HS-27A (cell line): ENCODE results near the gene BORCS5.
"Not testable (repeated sequence)": the region's sequence is repeated elsewhere in the genome, so short reads cannot be mapped to it uniquely, and the experiment has no call there.

Experiments
- DNase-seq: peaks from one replicate; pipeline ENCODE4 v3.0.0-alpha.2; 2012; ENCODE audit warnings: low read depth, missing footprints

The BORCS5 gene

GRCh38 chr12:12465522-12465921 lies 108.6 kb downstream of the BORCS5 start:
- DNase-seq, result no peak

DNA sequence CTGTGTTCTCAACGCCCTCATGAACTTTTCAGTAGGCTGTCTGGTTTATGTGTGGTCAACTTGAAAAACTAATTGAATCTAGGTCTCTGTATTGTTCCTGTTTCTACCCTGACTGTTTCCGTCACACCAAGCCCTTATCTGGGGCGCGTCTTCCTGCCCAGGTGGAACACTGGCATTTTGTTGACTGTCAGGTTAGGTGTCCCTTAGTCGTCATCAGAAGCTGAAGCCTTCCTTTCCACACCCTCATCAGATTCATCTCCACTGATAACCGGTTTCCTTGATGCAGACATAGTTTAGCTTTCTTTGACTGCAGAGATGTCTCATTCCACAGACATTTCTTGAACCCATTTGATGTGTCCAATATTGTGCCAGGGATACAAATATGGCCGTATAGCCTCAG lies 109.3 kb downstream of the BORCS5 start:
- DNase-seq, result no peak

- no peak for DNase-seq
Measured at GRCh38 chr12:12467264-12467663, 110.4 kb downstream of the BORCS5 start.

- no peak for DNase-seq
Measured at GRCh38 chr12:12467688-12468261, 110.9 kb downstream of the BORCS5 start.

GRCh38 chr12:12468575-12468974 lies 111.7 kb downstream of the BORCS5 start:
- no peak for DNase-seq

GRCh38 chr12:12469386-12469785 lies 112.5 kb downstream of the BORCS5 start:
- DNase-seq, result no peak

- DNase-seq, result no peak
Measured at GRCh38 chr12:12470751-12471306, 114.0 kb downstream of the BORCS5 start.

DNA sequence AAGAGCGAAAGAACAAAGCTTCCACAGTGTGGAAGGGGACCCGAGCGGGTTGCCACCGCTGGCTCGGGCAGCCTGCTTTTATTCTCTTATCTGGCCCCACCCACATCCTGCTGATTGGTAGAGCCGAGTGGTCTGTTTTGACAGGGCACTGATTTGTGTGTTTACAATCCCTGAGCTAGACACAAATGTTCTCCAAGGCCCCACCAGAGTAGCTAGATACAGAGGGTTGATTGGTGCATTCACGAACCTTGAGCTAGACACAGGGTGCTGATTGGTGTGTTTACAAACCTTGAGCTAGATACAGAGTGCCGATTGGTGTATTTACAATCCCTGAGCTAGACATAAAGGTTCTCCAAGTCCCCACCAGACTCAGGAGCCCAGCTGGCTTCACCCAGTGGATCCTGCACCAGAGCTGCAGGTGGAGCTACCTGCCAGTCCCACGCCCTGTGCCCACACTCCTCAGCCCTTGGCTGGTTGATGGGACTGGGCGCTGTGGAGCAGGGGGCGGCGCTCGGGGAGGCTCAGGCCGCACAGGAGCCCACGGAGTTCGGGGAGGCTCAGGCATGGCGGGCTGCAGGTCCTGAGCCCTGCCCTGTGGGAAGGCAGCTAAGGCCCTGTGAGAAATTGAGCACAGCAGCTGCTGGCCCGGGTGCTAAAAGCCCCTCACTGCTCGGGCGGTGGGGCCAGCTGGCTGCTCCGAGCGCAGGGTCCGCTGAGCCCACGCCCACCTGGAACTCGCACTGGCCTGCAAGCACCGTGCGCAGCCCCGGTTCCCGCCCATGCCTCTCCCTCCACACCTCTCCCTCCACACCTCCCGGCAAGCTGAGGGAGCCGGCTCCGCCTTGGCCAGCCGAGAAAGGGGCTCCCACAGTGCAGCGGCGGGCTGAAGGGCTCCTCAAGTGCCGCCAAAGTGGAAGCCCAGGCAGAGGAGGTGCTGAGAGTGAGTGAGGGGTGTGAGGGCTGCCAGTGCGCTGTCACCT lies 115.4 kb downstream of the BORCS5 start:
- DNase-seq, result not testable (repeated sequence)

DNA sequence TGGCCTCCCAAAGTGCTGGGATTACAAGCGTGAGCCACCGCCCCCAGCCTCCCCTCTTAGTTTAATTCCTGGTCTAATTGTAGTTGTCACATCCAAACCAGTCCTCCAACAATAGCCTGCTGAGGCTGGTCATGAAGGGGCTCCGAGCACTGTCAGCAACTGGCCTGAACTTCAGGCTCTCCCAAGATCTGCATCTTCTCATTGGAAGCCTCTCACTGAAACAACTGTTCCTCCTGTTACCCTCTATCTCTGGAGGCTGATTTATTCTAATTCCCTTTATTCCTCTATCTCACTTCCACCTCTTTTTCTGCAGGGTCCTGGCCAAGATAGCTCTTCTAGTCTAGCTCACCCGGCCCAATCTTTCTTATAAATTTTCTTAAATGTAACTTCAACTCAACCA lies 116.3 kb downstream of the BORCS5 start:
- no peak for DNase-seq

DNA sequence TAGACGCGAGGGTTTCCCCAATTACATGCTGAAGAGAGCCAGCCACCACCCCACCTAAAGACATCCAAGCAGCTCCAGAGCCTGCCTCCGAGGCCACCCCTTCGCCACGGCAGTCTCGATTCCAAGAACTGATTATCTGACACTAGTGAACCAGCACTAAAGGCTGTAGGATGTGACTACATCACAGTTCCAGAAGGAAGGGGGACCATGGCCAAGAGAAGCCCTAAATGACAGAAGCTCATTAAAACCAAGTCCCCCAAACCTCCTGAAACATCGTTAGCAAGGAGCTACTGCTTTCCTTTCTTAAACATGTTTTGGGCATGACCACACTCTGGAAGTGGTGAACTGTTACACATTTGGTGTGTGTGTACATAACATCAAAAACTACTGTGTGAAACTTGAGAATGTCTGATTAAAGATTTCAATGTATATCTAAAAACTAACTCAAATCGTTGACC lies 117.6 kb downstream of the BORCS5 start:
- DNase-seq, result no peak

DNA sequence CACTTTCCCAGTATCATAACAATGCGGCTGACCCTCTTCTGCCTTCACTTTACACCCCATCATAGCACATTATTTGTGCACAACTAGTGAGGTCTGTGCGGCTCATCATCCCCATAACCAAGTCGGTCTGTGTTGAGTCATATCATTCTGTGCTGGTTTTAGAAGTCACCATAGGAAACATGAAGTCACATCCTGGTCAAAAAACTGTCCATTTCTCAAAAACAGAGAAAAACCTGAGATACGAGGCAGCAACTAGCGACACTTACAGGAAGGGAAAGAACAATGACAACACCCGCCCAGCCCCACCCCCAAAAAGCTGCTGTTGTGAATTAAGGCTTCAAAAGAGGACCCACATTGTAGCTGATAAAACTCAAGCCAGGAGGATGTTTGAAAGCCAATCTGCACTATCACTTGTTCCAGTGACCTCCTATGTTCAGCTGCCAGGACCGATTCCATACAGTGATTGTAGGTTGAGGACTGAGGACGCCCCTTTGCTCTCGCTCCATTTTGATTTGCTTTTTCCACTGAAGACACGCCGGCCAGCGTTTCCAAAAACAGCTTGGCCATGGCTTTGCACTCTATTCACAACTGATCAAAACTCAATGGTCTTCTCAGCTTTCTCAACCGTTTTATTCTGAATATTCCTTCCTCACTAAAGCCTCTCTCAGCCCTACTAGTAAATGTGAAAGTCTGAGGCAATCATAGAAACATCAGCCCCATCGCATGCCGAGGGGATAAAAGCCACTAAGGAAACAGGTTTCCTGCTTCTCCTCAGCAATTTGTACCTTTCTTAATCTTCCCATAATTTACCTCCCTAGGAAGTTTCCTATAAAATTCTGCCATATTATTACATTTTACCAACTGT lies 118.3 kb downstream of the BORCS5 start:
- DNase-seq, result no peak

- no peak for DNase-seq
Measured at GRCh38 chr12:12476857-12477531, 120.1 kb downstream of the BORCS5 start.

DNA sequence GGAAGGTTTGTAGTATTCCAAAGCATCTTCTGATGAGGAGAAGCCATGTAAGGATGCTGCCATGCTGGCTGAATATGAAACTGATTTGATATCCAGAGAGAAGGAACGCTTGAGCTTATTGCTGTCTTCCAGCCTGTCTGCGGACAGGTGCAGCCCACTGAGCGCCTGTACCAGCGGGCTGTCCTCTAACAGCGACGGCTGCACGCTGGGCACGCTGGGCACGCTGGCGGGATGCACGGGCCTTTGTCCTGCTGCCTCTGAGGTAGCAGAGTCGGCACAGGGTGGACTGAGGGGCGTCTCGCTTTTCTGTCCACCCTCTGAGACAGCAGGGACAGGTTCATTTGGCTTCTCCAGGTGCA lies 120.6 kb downstream of the BORCS5 start:
- no peak for DNase-seq

DNA sequence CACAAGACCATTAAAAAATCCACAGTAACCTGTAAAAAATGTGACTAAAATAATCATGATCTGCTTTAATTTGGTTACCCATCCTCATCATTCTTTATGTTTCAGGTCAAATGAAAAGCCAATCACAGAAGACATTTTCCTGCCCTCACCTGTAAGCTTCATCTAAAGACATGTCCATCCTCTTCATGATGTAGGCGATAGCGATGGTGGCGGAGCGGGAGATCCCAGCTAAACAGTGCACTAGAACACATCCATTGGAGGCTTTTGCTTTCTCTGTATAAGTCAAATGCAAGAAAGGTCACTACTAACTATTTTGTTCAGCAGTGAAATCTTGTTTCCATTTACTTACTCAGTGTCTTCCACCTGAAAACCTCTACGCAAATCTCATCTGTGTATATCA lies 123.2 kb downstream of the BORCS5 start:
- no peak for DNase-seq

DNA sequence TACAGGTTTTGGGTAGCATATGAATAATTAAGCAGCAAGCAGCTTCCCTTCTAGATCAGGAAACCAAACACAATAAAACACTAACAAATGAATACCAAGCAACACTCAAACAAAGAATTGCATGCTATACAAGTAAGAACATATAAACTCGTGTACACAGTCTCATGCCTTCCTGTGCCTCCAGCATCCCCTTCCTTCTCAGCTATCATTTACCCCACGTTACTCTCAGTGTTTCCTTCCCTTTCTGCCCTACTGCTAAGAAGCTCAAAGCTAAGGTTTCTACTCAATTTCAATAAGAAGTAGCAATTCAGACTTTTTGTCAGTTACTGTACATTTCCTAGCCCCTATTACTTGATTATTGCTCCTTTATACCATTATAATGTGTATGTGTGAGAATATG lies 124.8 kb downstream of the BORCS5 start:
- DNase-seq, result no peak

DNA sequence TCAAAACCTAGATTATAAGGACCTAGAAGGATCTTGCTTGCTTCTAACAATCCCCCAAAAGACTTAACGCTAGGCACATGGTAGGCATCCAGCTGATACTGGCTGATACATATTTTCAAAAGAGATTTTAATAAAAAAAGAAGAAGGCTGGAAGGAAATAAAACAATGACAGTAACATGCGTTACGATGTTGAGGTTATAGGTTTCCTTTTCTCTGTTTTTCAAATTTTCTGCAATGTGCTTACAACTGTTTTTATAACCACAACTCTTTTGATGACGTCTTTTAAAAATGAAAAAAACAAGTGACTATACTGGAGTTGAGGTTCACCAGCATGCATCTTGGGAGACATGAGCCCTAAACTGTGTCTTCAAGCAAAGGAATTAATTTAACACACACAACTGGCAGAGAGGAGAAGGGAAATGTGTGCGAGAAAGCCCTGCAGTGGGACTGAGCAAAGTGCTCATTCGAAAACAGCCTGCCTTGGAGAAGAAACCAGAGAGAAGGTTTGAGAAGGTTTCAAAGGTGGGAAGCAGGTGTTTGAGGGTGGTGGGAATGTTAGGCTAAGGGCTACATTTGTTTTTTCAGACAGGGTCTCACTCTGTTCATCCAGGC lies 125.4 kb downstream of the BORCS5 start:
- no peak for DNase-seq

GRCh38 chr12:12482959-12483358 lies 126.1 kb downstream of the BORCS5 start:
- no peak for DNase-seq

GRCh38 chr12:12483438-12483837 lies 126.6 kb downstream of the BORCS5 start:
- DNase-seq, result no peak

GRCh38 chr12:12486661-12487240 lies 129.9 kb downstream of the BORCS5 start:
- DNase-seq, result no peak

DNA sequence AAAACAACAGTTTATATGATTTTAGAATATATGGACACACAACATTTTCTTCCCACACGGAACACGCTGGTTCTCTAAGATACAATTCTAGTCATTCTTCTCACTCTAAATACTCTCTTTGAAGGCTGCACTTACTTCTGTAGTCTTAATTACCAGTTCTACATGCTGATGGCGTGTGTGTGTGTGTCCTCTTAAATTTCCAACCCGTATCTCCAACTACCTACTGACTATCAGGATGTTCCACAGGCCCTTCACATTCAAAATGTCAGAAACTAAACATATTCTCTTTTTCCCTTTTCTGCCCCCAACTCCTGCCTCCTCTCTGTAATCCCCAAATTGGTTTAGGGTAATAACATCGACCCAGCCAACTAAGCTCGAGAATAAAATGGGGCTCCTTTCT lies 130.6 kb downstream of the BORCS5 start:
- DNase-seq, result no peak

- no peak for DNase-seq
Measured at GRCh38 chr12:12488296-12488695, 131.4 kb downstream of the BORCS5 start.
